NCI-H1417 treated with DMSO at 0.1 percent for 48 hours (cell line): ENCODE results near the gene MTHFSD.

Experiments
- DNase-seq: peaks from one replicate; lab custom pipeline; 2025; lab: John Stamatoyannopoulos, UW

Gene MTHFSD

GRCh38 chr16:86570558-86571529 is 15.8 kb upstream of the MTHFSD start:
- DNase-seq = no peak

DNA sequence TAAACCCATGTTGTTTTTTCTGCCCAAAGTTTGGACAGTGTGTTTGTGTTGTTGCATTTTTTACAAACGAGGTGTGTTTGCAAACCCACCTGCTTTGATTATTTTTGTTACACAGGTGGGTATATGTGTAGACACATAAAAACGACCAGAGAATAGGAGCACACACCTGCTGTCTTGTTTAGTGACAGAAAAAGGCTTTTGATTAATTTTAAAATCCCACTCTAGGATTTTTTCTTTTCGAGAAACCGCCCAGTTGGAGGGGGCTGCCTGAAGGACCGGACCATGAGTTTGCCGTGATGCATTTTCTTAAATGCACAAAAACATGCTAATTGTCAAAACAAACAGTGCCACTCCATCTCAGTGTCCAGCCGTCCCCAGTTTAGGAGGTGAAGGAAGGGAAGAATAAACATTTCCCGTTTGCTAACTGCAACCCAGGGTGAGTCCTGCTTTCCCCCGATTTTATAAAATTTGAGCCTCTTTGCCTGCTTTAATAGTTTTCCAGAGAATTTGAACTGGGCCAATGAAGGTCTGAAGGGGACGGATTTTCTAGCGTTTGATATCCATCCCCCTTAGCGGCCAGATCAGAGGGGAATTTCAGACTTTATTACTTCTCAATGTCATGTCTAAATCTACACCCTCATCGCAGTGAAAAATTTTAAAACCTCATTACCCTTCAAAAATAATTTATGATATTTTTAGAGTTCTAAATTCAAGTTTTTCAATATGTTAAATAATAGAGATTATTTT is 14.8 kb upstream of the MTHFSD start:
- no peak for DNase-seq

DNA sequence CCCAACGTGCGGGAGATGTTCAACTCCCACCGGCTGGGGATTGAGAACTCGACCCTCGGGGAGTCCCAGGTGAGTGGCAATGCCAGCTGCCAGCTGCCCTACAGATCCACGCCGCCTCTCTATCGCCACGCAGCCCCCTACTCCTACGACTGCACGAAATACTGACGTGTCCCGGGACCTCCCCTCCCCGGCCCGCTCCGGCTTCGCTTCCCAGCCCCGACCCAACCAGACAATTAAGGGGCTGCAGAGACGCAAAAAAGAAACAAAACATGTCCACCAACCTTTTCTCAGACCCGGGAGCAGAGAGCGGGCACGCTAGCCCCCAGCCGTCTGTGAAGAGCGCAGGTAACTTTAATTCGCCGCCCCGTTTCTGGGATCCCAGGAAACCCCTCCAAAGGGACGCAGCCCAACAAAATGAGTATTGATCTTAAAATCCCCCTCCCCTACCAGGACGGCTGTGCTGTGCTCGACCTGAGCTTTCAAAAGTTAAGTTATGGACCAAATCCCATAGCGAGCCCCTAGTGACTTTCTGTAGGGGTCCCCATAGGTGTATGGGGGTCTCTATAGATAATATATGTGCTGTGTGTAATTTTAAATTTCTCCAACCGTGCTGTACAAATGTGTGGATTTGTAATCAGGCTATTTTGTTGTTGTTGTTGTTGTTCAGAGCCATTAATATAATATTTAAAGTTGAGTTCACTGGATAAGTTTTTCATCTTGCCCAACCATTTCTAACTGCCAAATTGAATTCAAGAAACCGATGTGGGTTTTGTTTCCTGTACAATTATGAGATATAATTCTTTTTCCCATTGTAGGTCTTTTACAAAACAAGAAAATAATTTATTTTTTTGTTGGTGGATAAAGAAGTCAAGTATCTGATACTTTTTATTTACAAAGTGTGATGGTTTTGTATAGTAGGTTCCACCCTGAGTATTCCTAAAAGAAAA is 13.9 kb upstream of the MTHFSD start:
- DNase-seq = no peak

GRCh38 chr16:86567701-86568581 is 12.9 kb upstream of the MTHFSD start:
- DNase-seq = no peak

- DNase-seq = no peak
Measured at GRCh38 chr16:86566966-86567700, 12.1 kb upstream of the MTHFSD start.

- no peak for DNase-seq
Measured at GRCh38 chr16:86566601-86566965, 11.5 kb upstream of the MTHFSD start, which contains the start of gene FOXC2. TSS of gene FOXC2 (plus strand) at chr16:86566829. CDS start at chr16:86567336, 507 bp downstream.

DNA sequence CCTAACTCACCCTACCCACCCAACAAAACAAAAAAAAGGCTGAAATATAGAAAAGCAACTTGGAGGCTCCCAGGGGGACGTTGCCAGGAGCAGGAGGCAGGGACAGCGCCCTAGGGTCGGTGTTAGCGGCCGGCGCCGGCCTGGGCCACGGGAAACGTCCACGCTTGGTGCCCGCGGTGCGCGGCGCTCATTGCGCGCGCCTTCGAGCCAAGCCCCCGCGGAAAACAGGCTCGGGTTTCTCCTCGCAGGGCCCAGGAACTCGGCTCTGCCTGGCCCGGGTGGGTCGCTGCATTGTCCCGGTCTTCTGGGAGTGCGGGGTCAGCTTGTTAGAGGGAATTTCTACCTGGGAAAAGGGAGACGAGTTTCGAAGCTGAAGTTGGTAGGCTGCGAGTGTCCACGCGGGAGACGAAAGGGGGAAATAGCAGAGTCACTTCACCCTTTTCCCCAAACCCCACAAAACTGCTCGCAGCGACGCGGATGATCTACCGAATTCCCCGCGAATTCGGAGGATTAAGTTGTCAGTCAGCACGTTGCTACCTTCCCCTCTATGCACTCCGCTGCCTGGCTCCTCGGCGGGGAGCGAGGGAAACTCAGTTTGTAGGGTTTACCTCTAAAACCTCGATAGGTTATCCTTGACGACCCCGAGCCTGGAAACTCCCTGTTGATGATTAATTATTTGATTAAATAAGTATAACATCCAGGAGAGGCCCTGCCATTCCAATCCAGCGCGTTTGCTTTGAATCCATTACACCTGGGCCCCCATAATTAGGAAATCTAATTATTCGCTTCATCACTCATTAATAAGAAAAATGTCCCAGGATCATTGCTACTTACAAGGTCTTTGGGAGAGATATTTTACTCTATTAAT is 10.8 kb upstream of the MTHFSD start:
- no peak for DNase-seq

DNA sequence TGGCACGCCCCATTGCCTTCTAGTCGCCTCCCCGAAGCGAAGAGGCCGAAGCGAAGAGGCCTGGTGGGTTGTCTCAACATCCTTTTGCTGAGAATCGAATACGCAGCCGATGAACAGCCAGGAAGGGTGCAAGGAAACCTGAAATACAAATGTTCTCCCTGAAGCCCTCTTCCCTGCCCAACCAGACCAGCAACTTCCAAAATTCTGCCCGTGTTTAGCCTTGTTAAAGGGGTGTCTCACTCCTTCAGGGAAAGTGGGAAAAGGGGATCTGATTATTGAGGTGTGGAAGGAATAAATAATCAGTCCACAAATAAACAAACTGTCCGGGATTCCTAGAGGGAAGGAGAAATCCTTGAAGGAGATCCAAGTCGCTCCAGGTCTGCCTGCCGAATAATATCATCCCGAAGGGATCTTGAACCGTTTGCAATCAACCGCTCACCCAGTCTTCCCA is 10.2 kb upstream of the MTHFSD start:
- no peak for DNase-seq

DNA sequence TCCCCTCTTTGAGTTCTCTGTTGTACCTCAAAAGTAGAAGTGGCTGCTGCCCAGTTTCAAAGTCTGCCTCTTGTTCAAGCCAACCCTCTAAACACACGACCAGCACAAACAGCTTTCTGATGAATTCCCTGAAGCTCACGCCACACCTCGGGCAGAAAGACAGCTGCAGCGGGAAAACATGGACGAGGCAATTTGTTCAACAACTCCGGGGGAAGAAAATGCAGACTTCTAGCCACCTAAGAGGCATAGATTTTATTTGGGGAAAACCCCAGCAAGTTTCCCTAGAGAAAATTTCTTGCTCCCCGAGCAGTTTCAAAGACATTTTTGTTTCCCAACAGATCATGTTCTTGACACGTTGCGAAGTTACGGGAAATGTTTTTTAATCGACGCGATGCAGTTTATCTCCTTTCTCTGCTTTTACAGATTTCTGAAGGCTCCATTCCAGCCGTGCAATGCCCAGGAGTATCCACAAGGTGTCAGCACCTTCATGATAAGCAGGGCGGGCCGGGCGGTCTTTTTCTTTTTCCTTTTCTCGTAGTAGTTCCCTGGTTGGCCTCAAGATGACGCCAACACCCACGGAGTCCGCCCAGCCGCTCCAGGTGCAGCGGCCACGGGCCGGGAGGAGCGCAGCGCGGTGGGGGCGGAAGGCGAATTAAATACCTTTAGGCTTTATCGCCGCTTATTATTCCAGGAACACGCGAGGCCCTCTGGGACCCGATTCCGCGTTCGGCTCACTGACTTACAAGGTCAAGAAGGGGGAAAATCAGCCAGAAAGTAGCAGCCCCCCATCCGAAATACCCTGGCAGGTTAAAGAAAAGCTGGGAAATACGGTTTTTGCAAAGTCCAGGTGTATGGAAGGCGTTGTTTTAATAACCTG is 8.7 kb upstream of the MTHFSD start:
- DNase-seq = no peak

DNA sequence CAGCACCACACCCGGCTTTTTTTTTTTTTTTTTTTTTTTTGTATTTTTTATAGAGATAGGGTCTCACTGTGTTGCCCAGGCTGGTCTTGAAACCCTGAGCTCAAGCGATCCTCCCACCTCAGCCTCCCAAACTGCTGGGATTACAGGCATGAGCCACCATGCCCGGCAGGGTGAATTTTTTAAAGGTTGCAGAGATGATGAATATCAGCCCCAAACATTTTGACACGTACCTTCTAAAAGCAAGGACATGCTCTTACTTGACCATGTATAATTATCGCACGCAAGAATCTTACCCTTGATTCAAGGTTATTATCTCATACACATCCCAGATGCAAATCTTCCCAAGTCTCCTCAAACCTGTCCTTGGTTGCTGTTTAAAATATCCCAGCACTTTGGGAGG is 7.3 kb upstream of the MTHFSD start:
- DNase-seq = no peak

- DNase-seq = no peak
Measured at GRCh38 chr16:86559802-86560305, 4.8 kb upstream of the MTHFSD start.

DNA sequence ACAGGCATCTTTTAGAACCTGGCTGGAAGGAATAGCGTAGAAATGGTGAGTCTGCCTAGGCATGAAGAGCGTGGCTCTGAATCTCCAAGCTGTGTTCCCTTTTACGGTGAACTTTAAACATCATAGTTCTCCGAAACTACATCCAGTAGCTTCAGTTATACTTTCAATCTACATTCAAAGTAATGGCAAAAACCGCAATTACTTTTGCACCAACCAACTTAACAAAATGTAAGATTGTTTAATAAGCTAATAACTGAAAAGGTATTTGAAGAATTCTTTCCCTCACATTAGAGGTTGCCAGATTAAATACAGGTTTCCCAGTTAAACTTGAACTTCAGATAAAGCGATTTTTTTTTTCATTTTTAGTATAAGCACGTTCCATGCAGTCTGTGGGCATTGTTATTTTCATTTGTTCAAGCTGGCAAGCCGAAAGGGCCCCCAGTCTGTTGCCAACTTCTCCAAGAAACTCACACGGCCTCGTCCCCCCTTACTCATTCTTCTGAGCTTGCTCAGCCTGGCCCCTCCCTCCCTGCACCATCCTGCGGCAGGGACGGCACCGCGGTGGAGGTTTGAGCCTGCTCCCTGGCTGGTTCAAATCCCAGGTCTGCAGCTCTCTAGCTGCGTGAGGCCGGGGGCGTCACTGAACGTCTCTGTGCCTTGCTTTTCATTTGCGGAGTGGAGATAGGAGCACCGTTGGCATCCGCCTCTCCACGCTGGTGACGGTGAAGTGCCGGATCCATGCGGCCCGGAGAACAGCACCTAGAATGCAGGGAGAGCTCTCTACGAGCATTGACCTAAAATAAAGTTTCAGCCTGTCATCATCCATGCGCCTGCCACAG is 3.5 kb upstream of the MTHFSD start:
- DNase-seq = no peak

DNA sequence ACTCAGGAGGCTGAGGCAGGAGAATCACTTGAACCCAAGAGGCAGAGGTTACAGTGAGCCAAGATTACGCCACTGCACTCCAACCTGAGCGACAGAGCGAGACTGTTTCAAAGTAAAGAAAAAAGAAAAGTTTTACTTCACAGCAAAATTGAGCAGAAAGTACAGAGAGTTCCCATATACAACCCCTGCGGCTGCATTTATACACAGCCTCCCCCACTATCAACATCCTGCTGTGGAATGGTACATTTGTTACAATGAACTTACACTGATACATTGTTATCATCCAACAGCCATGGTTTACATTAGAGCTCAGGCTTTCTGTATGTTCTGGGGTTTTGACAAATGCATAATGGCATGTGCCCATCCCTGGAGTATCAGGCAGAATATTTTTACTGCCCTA is 2.6 kb upstream of the MTHFSD start:
- no peak for DNase-seq

DNA sequence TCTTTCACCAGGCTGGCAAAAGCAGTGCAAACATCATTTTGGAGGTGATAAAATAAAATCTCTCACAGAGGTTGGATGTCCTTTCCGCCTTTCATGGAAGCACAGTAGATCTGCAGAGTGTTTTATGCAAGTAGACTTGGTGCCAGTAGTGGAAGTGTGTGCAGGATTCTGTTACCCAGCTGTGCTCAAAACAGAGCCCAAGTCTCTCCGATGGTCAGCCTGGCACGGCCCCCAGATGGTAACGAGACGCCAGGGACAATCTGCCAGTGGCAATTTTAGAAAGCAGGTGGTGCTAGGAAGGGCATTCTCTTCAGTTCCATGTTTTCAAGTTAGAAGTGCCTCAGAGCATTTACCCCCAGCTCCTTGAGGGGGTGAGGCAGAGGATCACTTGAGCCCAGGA is 1.5 kb upstream of the MTHFSD start:
- no peak for DNase-seq

DNA sequence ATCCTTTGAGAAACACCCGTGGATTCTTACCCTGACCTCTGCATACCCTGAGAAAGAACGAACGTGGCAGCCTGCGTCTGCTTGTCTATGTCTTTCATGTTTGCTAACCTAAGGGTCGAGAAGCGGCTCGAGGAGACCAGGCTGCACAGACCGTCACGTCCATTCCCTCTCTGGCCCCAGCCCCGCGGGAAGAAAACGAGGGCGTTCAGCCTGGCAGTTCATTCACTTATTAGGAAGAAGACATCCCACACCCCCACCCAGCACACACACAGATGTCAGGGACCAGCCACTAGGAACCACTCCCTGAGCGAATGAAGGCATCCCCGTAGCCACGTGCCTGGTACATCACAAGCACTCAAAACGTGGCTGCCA is 655 bp upstream of the MTHFSD start:
- no peak for DNase-seq

DNA sequence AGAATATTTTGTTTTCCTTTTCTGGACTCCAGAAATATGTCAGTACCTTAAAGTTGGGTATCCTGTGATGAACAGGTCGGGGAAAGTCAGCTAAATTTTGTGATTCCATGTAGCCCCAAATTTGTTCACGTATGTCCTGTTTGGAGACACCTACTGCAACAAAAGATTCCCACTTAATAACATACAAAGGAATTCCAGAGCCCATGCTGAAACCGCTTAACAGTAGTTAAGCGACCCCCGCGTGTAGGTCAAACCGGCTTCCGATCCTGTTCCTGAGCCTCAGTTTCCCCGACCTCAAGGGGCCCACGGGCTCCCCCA is 477 bp downstream of the MTHFSD start:
- DNase-seq = no peak

DNA sequence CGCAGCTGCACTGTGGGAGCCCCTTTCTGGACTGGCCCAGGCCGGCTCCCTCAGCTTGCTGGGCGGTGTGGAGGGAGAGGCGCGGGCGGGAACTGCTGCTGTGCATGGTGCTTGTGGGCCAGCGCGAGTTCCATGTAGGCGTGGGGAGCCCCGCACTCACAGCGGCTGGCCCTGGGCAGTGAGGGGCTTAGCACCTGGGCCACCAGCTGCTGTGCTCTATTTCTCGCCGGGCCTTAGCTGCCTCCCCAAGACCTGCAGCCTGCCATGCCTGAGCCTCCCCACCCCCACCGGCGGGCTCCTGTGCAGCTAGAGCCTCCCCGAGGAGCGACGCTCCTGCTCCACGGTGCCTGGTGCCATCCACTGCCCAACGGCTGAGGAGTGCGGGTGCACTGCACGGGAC is 1.7 kb downstream of the MTHFSD start:
- no peak for DNase-seq
